Vagina (tissue), 2 donors: ENCODE data around the gene PNMA8B. TPM values are rescaled to one million over a fixed set of nuclear protein-coding genes. Genes with fewer than 3 reads are reported as not detected.
A peak's percentile ranks its signal among the peaks of the same experiment; 100 is the strongest.

Experiments
- DNase-seq, 2 donors: peaks; one replicate each; pipeline ENCODE4 v3.0.0-alpha.2; 2017; ENCODE audit errors: extremely low spot score in 2 of 2
- H3K27ac ChIP-seq: fragments of 200-600 bp; sonication (generic); one replicate; pipeline ENCODE4 v1.5.1; 2019
- H3K27me3 ChIP-seq: fragments of 200-600 bp; sonication (generic); one replicate; pipeline ENCODE4 v1.5.1; 2019
- H3K36me3 ChIP-seq, 2 donors: fragments of 200-600 bp; sonication (generic); one replicate each; pipeline ENCODE4 v1.5.1; 2017 to 2019
- H3K4me1 ChIP-seq: fragments of 200-600 bp; sonication (generic); one replicate; pipeline ENCODE4 v1.5.1; 2019
- H3K4me3 ChIP-seq, 2 donors: fragments of 200-600 bp; sonication (generic); 1 replicate in 1 of 2; 2 replicates in 1 of 2; pipeline ENCODE4 v1.5.1; 2016 to 2019
- H3K9me3 ChIP-seq: fragments of 200-600 bp; sonication (generic); one replicate; pipeline ENCODE4 v1.5.1; 2019
- CTCF ChIP-seq, 3 experiments: fragments of 450-650 bp in 2 of 3; fragments of 200-600 bp in 1 of 3; sonication (generic) in 1 of 3; IDR thresholded peaks; one replicate each; pipeline ENCODE4 v1.5.1; 2017 to 2019; ENCODE audit warnings: antibody characterized with exemption in 3 of 3, mild to moderate bottlenecking in 2 of 3, moderate library complexity in 2 of 3
- POLR2A ChIP-seq, 2 donors: fragments of 450-650 bp; IDR thresholded peaks; one replicate each; pipeline ENCODE4 v1.6.1; 2017; ENCODE audit warnings: antibody characterized with exemption in 2 of 2, mild to moderate bottlenecking in 2 of 2, moderate library complexity in 2 of 2
- POLR2AphosphoS5 ChIP-seq, 2 donors: sonication (generic); formaldehyde crosslinking; IDR thresholded peaks; one replicate each; pipeline ENCODE4 v1.9.0; 2017; ENCODE audit warnings: antibody characterized with exemption in 2 of 2, mild to moderate bottlenecking in 2 of 2, low read depth in 1 of 2; ENCODE audit not compliant: insufficient read depth in 1 of 2
- intact Hi-C: fragments of 100-400 bp; cut with DNase I; formaldehyde crosslinking; loops from one replicate; pipeline ENCODE4 v1.15.1; 2023
- total RNA-seq: library from RNA; depleted of rRNA; stranded (reverse); fragments of >200 nt; gene quantifications from one replicate; pipeline ENCODE4 v1.2.3, GENCODE V29; 2016

Gene PNMA8B
- total RNA-seq, 1 donor from 2014 or later: 2.7 TPM

DNA sequence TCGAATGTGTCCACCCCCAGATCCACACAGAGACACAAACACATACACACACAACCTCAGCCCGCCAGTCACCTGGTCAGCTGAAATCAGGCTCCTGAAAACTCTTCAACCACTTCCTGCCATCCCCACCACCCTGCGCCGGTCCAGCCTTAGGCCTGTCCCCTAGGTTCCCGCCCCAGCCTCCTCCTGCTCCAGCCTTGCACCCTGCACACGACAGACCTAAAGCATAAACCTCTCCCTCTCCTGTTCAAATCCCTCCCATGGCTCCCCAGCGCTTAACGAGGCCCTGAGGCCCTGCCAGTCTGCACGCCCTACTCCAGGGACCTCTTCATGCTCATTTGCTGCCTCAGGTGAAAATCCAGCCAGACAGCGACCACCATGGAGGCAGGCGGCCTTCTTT, 7.1 kb downstream of the PNMA8B start:
- TF ChIP-seq CTCF (IDR thresholded peaks at IDR 0.05): no peak
- TF ChIP-seq POLR2AphosphoS5 (IDR thresholded peaks at IDR 0.05; ENCODE audit: insufficient read depth in 1 of 2, low read depth in 1 of 2): no peak
- no peak for TF ChIP-seq POLR2A (IDR thresholded peaks at IDR 0.05)
- no peak for DNase-seq
- intact Hi-C loops: no loop called here
- Histone ChIP-seq H3K27ac (peak overlapping the region; percentile 13), H3K4me3 (no peak overlapping the region), H3K4me1 (peaks cover 46% of the 10 kb centered on the region), H3K36me3 (no peaks in the 10 kb centered on the region), H3K9me3 (no peaks in the 10 kb centered on the region), H3K27me3 (no peaks in the 10 kb centered on the region)

DNA sequence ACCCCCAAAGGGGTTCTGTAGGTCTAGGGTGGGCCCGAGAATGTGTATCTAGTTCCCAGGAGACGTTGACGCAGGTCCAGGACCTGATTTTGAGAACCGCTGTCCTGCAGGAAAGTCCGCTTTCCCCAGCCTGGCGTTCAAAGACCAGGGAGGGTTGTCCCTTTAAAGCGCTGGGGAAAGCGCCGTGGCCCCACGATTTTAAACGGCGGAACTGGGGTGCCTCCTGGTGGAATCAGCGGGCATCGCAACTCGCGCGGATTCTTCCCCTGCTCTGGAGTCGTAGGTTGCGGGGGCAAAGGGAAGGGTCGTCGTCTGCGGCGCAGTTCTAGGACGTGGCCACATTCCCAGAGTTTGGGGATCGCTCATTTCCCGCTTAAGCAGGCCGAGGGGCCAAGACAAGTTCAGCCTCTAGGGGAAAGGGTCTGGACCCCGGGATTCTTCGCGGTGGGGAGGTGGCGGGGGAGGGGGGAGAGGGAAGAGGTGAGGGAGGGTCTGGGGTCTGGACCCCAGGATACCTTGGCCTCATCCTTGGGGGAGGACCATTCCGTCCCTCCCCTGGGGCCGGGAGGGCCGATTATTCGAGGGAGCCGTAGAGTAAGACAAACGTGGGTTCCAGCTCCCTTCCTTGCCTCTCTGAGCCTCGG, 7.7 kb downstream of the PNMA8B start:
- TF ChIP-seq POLR2AphosphoS5 (IDR thresholded peaks at IDR 0.05; ENCODE audit: insufficient read depth in 1 of 2, low read depth in 1 of 2): peak in 1 of 2 donors; percentile 32
- peak; percentile 97 to 99 (median 99) for TF ChIP-seq CTCF (IDR thresholded peaks at IDR 0.05)
- TF ChIP-seq POLR2A (IDR thresholded peaks at IDR 0.05): no peak
- Histone ChIP-seq H3K9me3 (no peaks in the 10 kb centered on the region), H3K27me3 (no peaks in the 10 kb centered on the region), H3K4me3 (peak overlapping the region; percentile 36 to 39), H3K36me3 (no peaks in the 10 kb centered on the region), H3K27ac (peak overlapping the region; percentile 29), H3K4me1 (peaks cover 40% of the 10 kb centered on the region)
- intact Hi-C loops: loop anchor here (2.0 kb wide), 1 partner anchor 93 kb away; no protein-coding TSS in a partner anchor
- no peak for DNase-seq

DNA sequence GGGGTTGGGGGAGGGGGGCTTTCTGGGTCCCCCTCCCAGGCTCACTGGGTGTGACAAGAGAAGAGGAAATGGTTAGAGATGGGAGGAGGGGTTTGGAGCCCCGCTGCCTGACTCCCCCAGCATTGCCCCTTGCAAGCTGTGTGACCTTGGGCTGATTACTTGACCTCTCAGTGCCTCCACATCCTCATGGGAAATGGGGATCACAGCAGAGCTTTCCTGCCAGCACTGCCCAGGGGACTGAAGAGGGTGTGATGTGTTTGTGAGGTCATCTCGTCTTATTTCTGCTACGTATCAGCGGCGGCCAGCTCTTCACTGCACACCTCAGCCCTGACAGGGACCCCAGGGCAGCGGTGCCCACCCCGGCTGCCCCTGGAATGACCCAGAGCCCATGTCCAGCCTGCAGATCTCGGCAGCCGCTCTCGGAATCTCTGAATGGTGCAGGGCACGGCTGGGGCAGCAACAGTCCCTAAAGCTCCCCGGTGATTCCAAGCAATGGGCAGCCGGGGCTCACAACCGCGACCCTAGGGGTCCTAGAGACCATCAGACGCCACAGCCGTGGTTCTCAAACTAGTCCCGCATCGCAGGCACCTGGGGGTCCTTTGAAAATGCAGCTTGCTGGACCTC, 8.4 kb downstream of the PNMA8B start:
- H3K36me3 ChIP-seq: no peaks in the 10 kb centered on the region
- H3K4me3 ChIP-seq: peak overlapping the region; percentile 36 to 39
- no peak for DNase-seq
- H3K27me3 ChIP-seq: no peaks in the 10 kb centered on the region
- H3K4me1 ChIP-seq: peaks cover 34% of the 10 kb centered on the region
- peak overlapping the region; percentile 29 for H3K27ac ChIP-seq
- no peaks in the 10 kb centered on the region for H3K9me3 ChIP-seq
- TF ChIP-seq POLR2A (IDR thresholded peaks at IDR 0.05) (no peak), CTCF (IDR thresholded peaks at IDR 0.05) (no peak), POLR2AphosphoS5 (IDR thresholded peaks at IDR 0.05; ENCODE audit: insufficient read depth in 1 of 2, low read depth in 1 of 2) (no peak)
- intact Hi-C loops: loop anchor here (2.0 kb wide), 1 partner anchor 92 kb away; no protein-coding TSS in a partner anchor

DNA sequence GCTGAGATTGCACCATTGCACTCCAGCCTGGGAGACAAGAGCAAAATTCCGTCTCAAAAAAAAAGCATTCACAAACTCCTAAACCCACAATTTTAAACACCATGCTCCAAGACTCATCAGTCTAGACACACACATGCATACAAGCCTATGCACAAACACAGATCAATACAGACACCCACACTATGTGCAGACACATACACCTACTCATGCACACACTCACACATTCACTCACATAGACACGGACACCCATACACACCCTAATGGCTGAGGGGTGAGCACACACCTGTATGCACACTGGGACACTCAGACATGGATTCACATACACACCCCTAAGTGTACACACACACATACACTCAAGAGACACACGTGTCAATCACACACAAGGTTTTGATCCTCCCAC, 9.3 kb downstream of the PNMA8B start:
- no peaks in the 10 kb centered on the region for H3K36me3 ChIP-seq
- no peak for DNase-seq
- H3K4me1 ChIP-seq: peaks cover 29% of the 10 kb centered on the region
- H3K27me3 ChIP-seq: no peaks in the 10 kb centered on the region
- H3K4me3 ChIP-seq: no peak overlapping the region
- TF ChIP-seq POLR2A (IDR thresholded peaks at IDR 0.05): no peak
- no peak overlapping the region for H3K27ac ChIP-seq
- H3K9me3 ChIP-seq: no peaks in the 10 kb centered on the region
- intact Hi-C loops: loop anchor here (2.0 kb wide), 1 partner anchor 92 kb away; no protein-coding TSS in a partner anchor

DNA sequence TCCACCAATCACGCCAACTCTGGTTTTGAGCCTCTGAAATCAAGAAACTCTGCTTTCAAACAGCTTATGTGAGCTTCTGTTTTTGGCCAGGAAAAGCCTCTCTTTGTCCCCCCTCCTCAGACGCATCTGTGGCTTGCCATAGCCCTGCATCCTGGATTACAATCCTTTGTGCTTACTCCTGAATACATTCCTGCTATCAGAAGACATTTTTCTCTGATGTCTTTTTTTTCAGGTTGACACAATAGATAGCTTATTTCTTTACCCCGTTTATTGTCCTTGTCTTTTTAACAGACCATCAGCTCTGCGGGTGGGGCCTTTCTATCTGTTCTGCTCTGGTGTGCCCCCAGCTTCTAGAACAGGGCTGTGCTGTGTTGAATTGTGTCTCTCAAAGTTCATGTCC, 11.0 kb downstream of the PNMA8B start:
- no peak for DNase-seq
- no peak for TF ChIP-seq POLR2AphosphoS5 (IDR thresholded peaks at IDR 0.05; ENCODE audit: insufficient read depth in 1 of 2, low read depth in 1 of 2)
- no peak for TF ChIP-seq POLR2A (IDR thresholded peaks at IDR 0.05)
- no peak for TF ChIP-seq CTCF (IDR thresholded peaks at IDR 0.05)
- Histone ChIP-seq H3K27ac (no peak overlapping the region), H3K36me3 (no peaks in the 10 kb centered on the region), H3K4me1 (peaks cover 28% of the 10 kb centered on the region), H3K27me3 (no peaks in the 10 kb centered on the region), H3K9me3 (no peaks in the 10 kb centered on the region), H3K4me3 (no peak overlapping the region)
- intact Hi-C loops: loop anchor here (5.0 kb wide), 1 partner anchor 193 kb away; no protein-coding TSS in a partner anchor
